ENCODE results near the gene LCP2. TPM values are rescaled to one million over a fixed set of nuclear protein-coding genes. Genes with fewer than 3 reads are reported as not detected.

LCP2 gene
- total and polyA plus RNA-seq, 10 of the 15 experiments (the other 5 are each of a cell fraction or from before 2014, with no cell fraction given) = 8.0 to 50.5 (median 20.6) TPM

DNA sequence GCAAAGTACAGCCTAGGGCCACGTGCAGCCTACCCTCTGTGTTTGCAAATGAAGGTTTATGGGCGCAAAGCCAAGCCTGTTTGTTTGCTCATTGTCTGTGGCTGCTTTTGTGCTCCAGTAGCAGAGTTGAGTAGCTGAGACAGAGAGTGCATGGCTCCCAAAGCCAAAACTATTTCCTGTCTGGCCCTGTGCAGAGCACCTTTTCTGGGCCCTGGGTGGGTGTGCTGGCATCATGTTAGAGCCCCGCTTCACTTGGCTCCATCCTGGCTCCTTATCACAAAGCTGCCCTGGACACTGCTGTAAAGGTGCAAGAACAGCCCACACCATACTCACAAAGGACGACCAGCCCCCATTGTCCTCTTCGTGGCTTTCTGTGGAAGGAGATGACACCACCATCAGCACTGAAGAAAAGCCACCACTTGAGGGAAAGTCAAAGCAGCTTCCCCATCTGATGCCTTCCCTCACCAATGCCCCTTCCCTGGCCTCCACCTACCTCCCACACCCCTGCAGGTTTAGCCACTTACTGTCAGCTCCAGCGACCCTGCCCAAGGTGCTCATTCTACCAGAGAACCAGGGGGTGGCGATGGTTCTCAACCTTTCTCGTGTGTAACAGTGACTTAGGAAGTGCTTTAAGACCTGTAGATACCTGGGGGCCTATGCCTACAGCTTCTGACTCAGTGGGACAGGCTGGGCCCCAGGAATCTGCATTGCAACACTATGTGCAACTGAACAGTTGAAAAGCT lies 23.4 kb downstream of the LCP2 start:
- DNase-seq (ENCODE audit: low read depth, low spot score) = no peak
- 84% methylated on average over 8 of the region's 8 CpGs for WGBS (ENCODE audit: insufficient coverage, insufficient replicate concordance, low lambda C conversion rate, missing lambda C conversion rate)
- no peak overlapping the region for H3K4me2 ChIP-seq (ENCODE audit: control insufficient read depth, insufficient read depth)
- no peaks in the 10 kb centered on the region for H3K27me3 ChIP-seq (replicated peaks in 1 of 2; ENCODE audit: control insufficient read depth in 2 of 2, insufficient read depth in 2 of 2, low read length in 1 of 2)
- H3K9ac ChIP-seq (ENCODE audit: control insufficient read depth, insufficient read depth, low read length) = no peak overlapping the region
- no peak for FAIRE-seq
- no peak overlapping the region for H3K27ac ChIP-seq (ENCODE audit: control insufficient read depth, insufficient read depth)
- H3K4me1 ChIP-seq (ENCODE audit: control insufficient read depth, insufficient read depth, low read length) = peaks cover 30% of the 10 kb centered on the region
- CTCF ChIA-PET = interaction anchor here (0.8 to 8.1 kb wide), 15 partner anchors 8 to 151 kb away, joined by 3 to 126 read pairs (median 8); partner anchors contain the start of gene LCP2
- no peaks in the 10 kb centered on the region for H4K20me1 ChIP-seq (ENCODE audit: control insufficient read depth, insufficient read depth)
- TF ChIP-seq RAD21 (IDR thresholded peaks at IDR 0.05; ENCODE audit: insufficient read depth, low read depth, low read length) (peak; percentile 69), CBX3 (IDR thresholded peaks at IDR 0.05; ENCODE audit: borderline replicate concordance, low read depth) (no peak), SMC3 (IDR thresholded peaks at IDR 0.05; ENCODE audit: borderline replicate concordance, low read length) (peak; percentile 25; the same call in 1 of the 2 replicates)
- TF ChIP-seq, protein P1, sequence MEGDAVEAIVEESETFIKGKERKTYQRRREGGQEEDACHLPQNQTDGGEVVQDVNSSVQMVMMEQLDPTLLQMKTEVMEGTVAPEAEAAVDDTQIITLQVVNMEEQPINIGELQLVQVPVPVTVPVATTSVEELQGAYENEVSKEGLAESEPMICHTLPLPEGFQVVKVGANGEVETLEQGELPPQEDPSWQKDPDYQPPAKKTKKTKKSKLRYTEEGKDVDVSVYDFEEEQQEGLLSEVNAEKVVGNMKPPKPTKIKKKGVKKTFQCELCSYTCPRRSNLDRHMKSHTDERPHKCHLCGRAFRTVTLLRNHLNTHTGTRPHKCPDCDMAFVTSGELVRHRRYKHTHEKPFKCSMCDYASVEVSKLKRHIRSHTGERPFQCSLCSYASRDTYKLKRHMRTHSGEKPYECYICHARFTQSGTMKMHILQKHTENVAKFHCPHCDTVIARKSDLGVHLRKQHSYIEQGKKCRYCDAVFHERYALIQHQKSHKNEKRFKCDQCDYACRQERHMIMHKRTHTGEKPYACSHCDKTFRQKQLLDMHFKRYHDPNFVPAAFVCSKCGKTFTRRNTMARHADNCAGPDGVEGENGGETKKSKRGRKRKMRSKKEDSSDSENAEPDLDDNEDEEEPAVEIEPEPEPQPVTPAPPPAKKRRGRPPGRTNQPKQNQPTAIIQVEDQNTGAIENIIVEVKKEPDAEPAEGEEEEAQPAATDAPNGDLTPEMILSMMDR (IDR thresholded peaks at IDR 0.05 in 2 of 3, conservative IDR thresholded peaks at IDR 0.05 in 1 of 3; ENCODE audit: control insufficient read depth in 2 of 3, extremely low read depth in 1 of 3, insufficient read depth in 1 of 3, low read depth in 3 of 3, low read length in 3 of 3) = peak; percentile 8 to 34 (median 30); a peak in 3 of 6 replicates
- H3K9me3 ChIP-seq (replicated peaks; ENCODE audit: control insufficient read depth, insufficient read depth, low read length) = no peaks in the 10 kb centered on the region
- POLR2A ChIA-PET = interaction anchor here (1.3 kb wide), 1 partner anchor 19 kb away, joined by 5 read pairs; no protein-coding TSS in a partner anchor
- intact Hi-C loops (cut with micrococcal nuclease; ENCODE audit: unreplicated experiment) = no loop called here
- BruUV-seq (replicated peaks) = no TSS peak
- RAD21 ChIA-PET (ENCODE audit: unreplicated experiment) = interaction anchor here (0.8 to 8.9 kb wide), 6 partner anchors 21 to 147 kb away, joined by 3 to 182 read pairs (median 28); partner anchors contain the start of gene LCP2
- in situ Hi-C loops (cut with MboI) = no loop called here
- H3K79me2 ChIP-seq (ENCODE audit: control insufficient read depth, insufficient read depth, low read length) = no peaks in the 10 kb centered on the region
- no peak overlapping the region for H2AFZ ChIP-seq (ENCODE audit: control insufficient read depth, low read depth, low read length)
- SMC1A ChIA-PET (ENCODE audit: uncharacterized antibody, unreplicated experiment) = interaction anchor here (0.5 to 16.6 kb wide), 11 partner anchors 8 to 147 kb away, joined by 3 to 451 read pairs (median 4); partner anchors contain the start of gene LCP2
- ATAC-seq = no peak
- peaks cover 10 to 25% of the 10 kb centered on the region in 2 experiments; a peak in 3 of 4 replicates for H3K36me3 ChIP-seq (ENCODE audit: control insufficient read depth in 2 of 2, insufficient read depth in 2 of 2, low read length in 1 of 2)
- no peak overlapping the region for H3K4me3 ChIP-seq
